Measurements from ENCODE around the gene MITF. TPM values are rescaled to one million over a fixed set of nuclear protein-coding genes. Genes with fewer than 3 reads are reported as not detected.

The MITF gene
- polyA plus RNA-seq, 1 donor from 2014 or later: not detected

GRCh38 chr3:69842789-69843188 is 103.5 kb downstream of the MITF start:
- Histone ChIP-seq H3F3A (ENCODE audit: insufficient read depth, low read length, poor library complexity, severe bottlenecking) (no peaks in the 10 kb centered on the region), H4K20me1 (ENCODE audit: insufficient read depth) (no peaks in the 10 kb centered on the region), H3K36me3 (ENCODE audit: insufficient read depth, low read length) (no peaks in the 10 kb centered on the region), H3K9me3 (ENCODE audit: low read length) (no peaks in the 10 kb centered on the region), H3K9ac (ENCODE audit: low read length) (no peak overlapping the region), H3K9me2 (ENCODE audit: insufficient read depth, low read length) (no peaks in the 10 kb centered on the region), H3K4me2 (ENCODE audit: low read length) (no peak overlapping the region), H3K79me2 (replicated peaks; ENCODE audit: insufficient read depth, low read length) (no peaks in the 10 kb centered on the region), H3K4me3 (ENCODE audit: low read length) (no peak overlapping the region), H3K27me3 (ENCODE audit: insufficient read depth, low read depth, low read length) (no peaks in the 10 kb centered on the region), H2AFZ (ENCODE audit: low read depth, low read length) (no peak overlapping the region), H3K27ac (ENCODE audit: low read length) (no peak overlapping the region)
- no peak for TF ChIP-seq REST (IDR thresholded peaks at IDR 0.05; ENCODE audit: borderline replicate concordance)
- no peak for TF ChIP-seq POLR2AphosphoS5 (IDR thresholded peaks at IDR 0.05)
- TF ChIP-seq EZH2 (IDR thresholded peaks at IDR 0.05; ENCODE audit: borderline replicate concordance, insufficient read depth, low read length, poor library complexity, severe bottlenecking): no peak
- TF ChIP-seq EP300 (conservative IDR thresholded peaks at IDR 0.05; ENCODE audit: poor library complexity, severe bottlenecking): no peak
- TF ChIP-seq SMC3 (conservative IDR thresholded peaks at IDR 0.05; ENCODE audit: poor library complexity): no peak
- no peak for TF ChIP-seq MXI1 (conservative IDR thresholded peaks at IDR 0.05; ENCODE audit: poor library complexity, severe bottlenecking)
- TF ChIP-seq TAF1 (IDR thresholded peaks at IDR 0.05; ENCODE audit: low read depth): no peak
- no peak for TF ChIP-seq RAD21 (conservative IDR thresholded peaks at IDR 0.05)
- no peak for TF ChIP-seq CTCF (IDR thresholded peaks at IDR 0.05; ENCODE audit: poor library complexity, severe bottlenecking)

- Histone ChIP-seq H2AFZ (ENCODE audit: low read depth, low read length) (no peak overlapping the region), H3K4me2 (ENCODE audit: low read length) (no peak overlapping the region), H3K4me3 (ENCODE audit: low read length) (no peak overlapping the region), H3K27me3 (ENCODE audit: insufficient read depth, low read depth, low read length) (no peaks in the 10 kb centered on the region), H3K9ac (ENCODE audit: low read length) (no peak overlapping the region), H3K36me3 (ENCODE audit: insufficient read depth, low read length) (no peaks in the 10 kb centered on the region), H4K20me1 (ENCODE audit: insufficient read depth) (no peaks in the 10 kb centered on the region), H3F3A (ENCODE audit: insufficient read depth, low read length, poor library complexity, severe bottlenecking) (no peaks in the 10 kb centered on the region), H3K79me2 (replicated peaks; ENCODE audit: insufficient read depth, low read length) (no peaks in the 10 kb centered on the region), H3K9me3 (ENCODE audit: low read length) (no peaks in the 10 kb centered on the region), H3K27ac (ENCODE audit: low read length) (no peak overlapping the region), H3K9me2 (ENCODE audit: insufficient read depth, low read length) (no peaks in the 10 kb centered on the region)
- TF ChIP-seq REST (IDR thresholded peaks at IDR 0.05; ENCODE audit: borderline replicate concordance) (no peak), SMC3 (conservative IDR thresholded peaks at IDR 0.05; ENCODE audit: poor library complexity) (no peak), EP300 (conservative IDR thresholded peaks at IDR 0.05; ENCODE audit: poor library complexity, severe bottlenecking) (no peak), RAD21 (conservative IDR thresholded peaks at IDR 0.05) (no peak), MXI1 (conservative IDR thresholded peaks at IDR 0.05; ENCODE audit: poor library complexity, severe bottlenecking) (no peak), CTCF (IDR thresholded peaks at IDR 0.05; ENCODE audit: poor library complexity, severe bottlenecking) (no peak), POLR2AphosphoS5 (IDR thresholded peaks at IDR 0.05) (no peak), TAF1 (IDR thresholded peaks at IDR 0.05; ENCODE audit: low read depth) (no peak), EZH2 (IDR thresholded peaks at IDR 0.05; ENCODE audit: borderline replicate concordance, insufficient read depth, low read length, poor library complexity, severe bottlenecking) (no peak)
Observed at GRCh38 chr3:69844706-69845105, 105.4 kb downstream of the MITF start.
